Bronchial epithelial cell (primary cell): ENCODE results near the gene KCNK1. TPM values are rescaled to one million over a fixed set of nuclear protein-coding genes. Genes with fewer than 3 reads are reported as not detected.
A peak's percentile ranks its signal among the peaks of the same experiment; 100 is the strongest.

Experiments used
- DNase-seq: peaks from one replicate; pipeline ENCODE4 v3.0.0-alpha.2; 2010; ENCODE audit warnings: low read depth
- FAIRE-seq: peaks from 2 replicates; lab custom pipeline; 2011; peaks lifted over from hg19 to GRCh38; lab: Jason Lieb, UNC
- H3K27me3 ChIP-seq: 2 replicates; pipeline ENCODE4 v1.5.1; 2011; ENCODE audit warnings: low read length; ENCODE audit not compliant: control insufficient read depth, insufficient read depth
- H3K36me3 ChIP-seq: 2 replicates; pipeline ENCODE4 v1.5.1; 2011; ENCODE audit warnings: low read length; ENCODE audit not compliant: control insufficient read depth, insufficient read depth
- H3K4me3 ChIP-seq: 2 replicates; pipeline ENCODE4 v1.5.1; 2011; ENCODE audit warnings: mild to moderate bottlenecking, low read depth, low read length, control low read depth
- total RNA-seq: library from RNA; depleted of rRNA; stranded (reverse); fragments of >200 nt; gene quantifications from 2 replicates; pipeline ENCODE4 v1.2.1, GENCODE V29; 2014
- TF ChIP-seq, protein P1 (sequence below): IDR thresholded peaks from 2 replicates; pipeline ENCODE4 v1.5.1; 2011; ENCODE audit warnings: mild to moderate bottlenecking, moderate library complexity, low read length, control low read depth, inconsistent platforms; ENCODE audit not compliant: insufficient read depth, severe bottlenecking

Gene KCNK1
- total RNA-seq, 1 donor from 2014 or later, result 25.8 TPM

- no peak for FAIRE-seq
- TF ChIP-seq, protein P1, sequence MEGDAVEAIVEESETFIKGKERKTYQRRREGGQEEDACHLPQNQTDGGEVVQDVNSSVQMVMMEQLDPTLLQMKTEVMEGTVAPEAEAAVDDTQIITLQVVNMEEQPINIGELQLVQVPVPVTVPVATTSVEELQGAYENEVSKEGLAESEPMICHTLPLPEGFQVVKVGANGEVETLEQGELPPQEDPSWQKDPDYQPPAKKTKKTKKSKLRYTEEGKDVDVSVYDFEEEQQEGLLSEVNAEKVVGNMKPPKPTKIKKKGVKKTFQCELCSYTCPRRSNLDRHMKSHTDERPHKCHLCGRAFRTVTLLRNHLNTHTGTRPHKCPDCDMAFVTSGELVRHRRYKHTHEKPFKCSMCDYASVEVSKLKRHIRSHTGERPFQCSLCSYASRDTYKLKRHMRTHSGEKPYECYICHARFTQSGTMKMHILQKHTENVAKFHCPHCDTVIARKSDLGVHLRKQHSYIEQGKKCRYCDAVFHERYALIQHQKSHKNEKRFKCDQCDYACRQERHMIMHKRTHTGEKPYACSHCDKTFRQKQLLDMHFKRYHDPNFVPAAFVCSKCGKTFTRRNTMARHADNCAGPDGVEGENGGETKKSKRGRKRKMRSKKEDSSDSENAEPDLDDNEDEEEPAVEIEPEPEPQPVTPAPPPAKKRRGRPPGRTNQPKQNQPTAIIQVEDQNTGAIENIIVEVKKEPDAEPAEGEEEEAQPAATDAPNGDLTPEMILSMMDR, result no peak
- Histone ChIP-seq H3K36me3 (no peaks in the 10 kb centered on the region), H3K27me3 (no peaks in the 10 kb centered on the region), H3K4me3 (no peak overlapping the region)
- DNase-seq, result no peak
Observed at GRCh38 chr1:233586301-233586700, 27.6 kb upstream of the KCNK1 start.

DNA sequence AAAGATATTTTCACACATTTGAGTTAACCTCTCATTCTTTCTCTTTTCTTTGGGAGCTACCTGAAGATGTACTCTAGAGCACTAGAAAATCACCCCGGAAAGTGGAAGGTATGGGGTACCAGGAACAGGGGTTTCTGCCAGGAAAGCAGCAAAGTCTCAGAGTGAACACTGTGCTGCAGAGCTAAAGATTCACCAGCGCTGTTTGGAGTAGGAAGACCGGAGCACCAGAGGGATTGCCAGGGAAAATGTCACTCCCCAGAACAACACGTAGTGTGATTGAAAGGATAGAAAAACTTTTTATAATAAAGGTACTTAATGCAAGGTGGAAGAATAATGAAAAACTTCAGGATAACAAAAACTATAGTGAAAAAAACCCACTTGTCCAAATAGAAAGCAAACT, 26.7 kb upstream of the KCNK1 start:
- TF ChIP-seq, protein P1, result no peak
- H3K27me3 ChIP-seq, result no peaks in the 10 kb centered on the region
- H3K4me3 ChIP-seq, result no peak overlapping the region
- H3K36me3 ChIP-seq, result no peaks in the 10 kb centered on the region
- no peak for FAIRE-seq
- DNase-seq, result no peak

- H3K4me3 ChIP-seq, result no peak overlapping the region
- TF ChIP-seq, protein P1, result no peak
- DNase-seq (no peak), FAIRE-seq (peak; percentile 13)
- H3K27me3 ChIP-seq, result no peaks in the 10 kb centered on the region
- no peaks in the 10 kb centered on the region for H3K36me3 ChIP-seq
Observed at GRCh38 chr1:233587958-233588799, 25.7 kb upstream of the KCNK1 start.

- TF ChIP-seq, protein P1, result no peak
- FAIRE-seq, result no peak
- Histone ChIP-seq H3K4me3 (no peak overlapping the region), H3K36me3 (no peaks in the 10 kb centered on the region), H3K27me3 (peaks cover 2% of the 10 kb centered on the region)
- peak; percentile 64 for DNase-seq
Observed at GRCh38 chr1:233597489-233597901, 16.4 kb upstream of the KCNK1 start.

DNA sequence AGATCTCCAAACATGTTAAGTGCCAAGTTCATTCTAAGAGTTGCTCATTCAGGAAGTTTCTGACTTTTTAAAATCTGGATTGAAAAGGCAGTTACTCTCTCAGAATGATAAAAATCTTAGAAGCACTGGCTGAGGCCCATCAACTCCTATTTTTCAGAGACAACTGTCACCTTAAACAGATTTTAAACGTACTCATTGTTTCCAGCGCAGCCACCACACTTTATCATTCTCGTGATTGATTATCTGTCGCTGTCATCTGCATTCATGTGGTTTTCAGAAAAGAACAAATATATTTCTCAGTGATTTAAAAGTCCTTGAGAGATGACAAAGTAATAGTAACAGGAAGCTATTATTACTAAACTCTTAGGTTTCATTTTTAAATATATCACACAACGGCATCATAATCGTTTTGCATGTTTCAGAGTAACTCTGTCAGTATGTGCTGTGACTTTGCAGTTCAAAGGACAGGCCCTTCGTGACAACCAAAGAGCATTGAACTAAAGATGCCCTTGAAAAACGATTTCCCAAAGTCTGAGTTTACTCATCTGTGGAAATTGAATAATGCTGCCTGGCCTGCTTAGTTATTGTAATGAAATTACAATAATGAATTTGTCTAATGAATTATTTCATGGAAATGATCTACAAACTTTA, 14.9 kb upstream of the KCNK1 start:
- Histone ChIP-seq H3K27me3 (peaks cover 2% of the 10 kb centered on the region), H3K36me3 (no peaks in the 10 kb centered on the region), H3K4me3 (no peak overlapping the region)
- FAIRE-seq (no peak), DNase-seq (no peak)
- TF ChIP-seq, protein P1, result no peak
